BJ (cell line): ENCODE measurements around the gene OR2F1. TPM values are rescaled to one million over a fixed set of nuclear protein-coding genes. Genes with fewer than 3 reads are reported as not detected.

ENCODE experiments used
- CTCF ChIA-PET: fragments of 350-600 bp; formaldehyde crosslinking; extraction: SDS; loops from one replicate; lab custom pipeline; 2021; ENCODE audit warnings: antibody characterized with exemption, inconsistent platforms; lab: Yijun Ruan, JAX
- POLR2A ChIA-PET: fragments of 300-600 bp; sonication (Branson Sonifier 250); formaldehyde crosslinking; extraction: SDS; loops from one replicate; lab custom pipeline; 2021; ENCODE audit warnings: antibody characterized with exemption; lab: Charles Lee
- DNase-seq: peaks from one replicate; pipeline ENCODE4 v3.0.0-alpha.2; 2011; ENCODE audit warnings: low read depth
- H3K27me3 ChIP-seq: 2 replicates; pipeline ENCODE4 v1.6.0; 2011; ENCODE audit warnings: low read length; ENCODE audit not compliant: control insufficient read depth, insufficient read depth
- H3K36me3 ChIP-seq: 2 replicates; pipeline ENCODE4 v1.5.1; 2011; ENCODE audit warnings: low read length; ENCODE audit not compliant: control insufficient read depth, insufficient read depth
- H3K4me3 ChIP-seq: 2 replicates; pipeline ENCODE4 v1.5.1; 2011; ENCODE audit warnings: low read depth, mild to moderate bottlenecking, control low read depth, low read length
- polyA plus RNA-seq: library from polyadenylated mRNA; depleted of rRNA; stranded (reverse); fragments of >200 nt; gene quantifications from 2 replicates; pipeline ENCODE4 v1.2.3, GENCODE V29; 2011
- TF ChIP-seq, protein P1 (sequence below): IDR thresholded peaks from 2 replicates; pipeline ENCODE4 v1.5.1; 2011; ENCODE audit warnings: low read depth, mild to moderate bottlenecking, control low read depth, inconsistent platforms, low read length, moderate library complexity; ENCODE audit not compliant: insufficient read depth

Gene OR2F1
- polyA plus RNA-seq, 1 experiment, result not detected

DNA sequence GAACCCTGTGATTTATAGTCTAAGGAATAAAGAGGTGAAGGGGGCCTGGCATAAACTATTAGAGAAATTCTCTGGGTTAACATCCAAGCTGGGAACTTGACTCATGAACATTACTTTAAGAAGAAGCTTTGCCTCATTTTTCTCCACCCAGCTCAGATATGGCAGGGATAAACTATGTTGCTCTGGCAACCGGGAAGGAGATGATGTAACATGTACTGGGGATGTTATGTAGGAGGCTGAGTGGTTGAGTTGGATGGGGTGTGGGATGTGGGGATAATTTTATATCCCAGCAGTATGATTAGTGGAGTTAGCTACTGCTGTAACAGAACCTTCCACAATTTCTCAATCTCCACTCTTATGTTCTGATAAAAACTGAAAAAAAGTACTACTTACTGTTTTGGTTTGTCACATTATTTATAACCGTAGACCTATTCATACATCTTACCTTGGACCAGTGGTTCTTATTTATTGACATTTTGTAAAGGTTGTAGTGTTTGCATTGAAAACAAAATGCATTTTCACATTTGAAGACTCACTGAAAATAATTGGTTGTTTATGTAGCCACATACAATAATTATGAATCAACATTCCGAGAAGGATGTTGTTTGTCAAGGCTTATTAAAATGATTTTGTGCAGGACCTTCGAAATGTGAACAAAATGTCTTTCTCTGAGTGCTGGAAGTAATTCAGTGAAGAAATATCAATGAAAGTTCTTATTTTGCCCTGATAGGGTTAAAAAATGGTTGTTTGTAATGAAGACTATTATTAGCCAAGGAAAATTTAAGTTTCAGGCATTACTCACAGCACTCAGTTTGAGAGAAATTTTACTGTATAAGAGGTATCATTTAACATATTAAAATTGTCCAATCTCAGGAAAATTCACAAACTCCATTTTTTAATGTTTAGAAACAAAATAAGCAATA lies 18.3 kb upstream of the OR2F1 start:
- no peaks in the 10 kb centered on the region for H3K27me3 ChIP-seq
- no peaks in the 10 kb centered on the region for H3K36me3 ChIP-seq
- TF ChIP-seq, protein P1, sequence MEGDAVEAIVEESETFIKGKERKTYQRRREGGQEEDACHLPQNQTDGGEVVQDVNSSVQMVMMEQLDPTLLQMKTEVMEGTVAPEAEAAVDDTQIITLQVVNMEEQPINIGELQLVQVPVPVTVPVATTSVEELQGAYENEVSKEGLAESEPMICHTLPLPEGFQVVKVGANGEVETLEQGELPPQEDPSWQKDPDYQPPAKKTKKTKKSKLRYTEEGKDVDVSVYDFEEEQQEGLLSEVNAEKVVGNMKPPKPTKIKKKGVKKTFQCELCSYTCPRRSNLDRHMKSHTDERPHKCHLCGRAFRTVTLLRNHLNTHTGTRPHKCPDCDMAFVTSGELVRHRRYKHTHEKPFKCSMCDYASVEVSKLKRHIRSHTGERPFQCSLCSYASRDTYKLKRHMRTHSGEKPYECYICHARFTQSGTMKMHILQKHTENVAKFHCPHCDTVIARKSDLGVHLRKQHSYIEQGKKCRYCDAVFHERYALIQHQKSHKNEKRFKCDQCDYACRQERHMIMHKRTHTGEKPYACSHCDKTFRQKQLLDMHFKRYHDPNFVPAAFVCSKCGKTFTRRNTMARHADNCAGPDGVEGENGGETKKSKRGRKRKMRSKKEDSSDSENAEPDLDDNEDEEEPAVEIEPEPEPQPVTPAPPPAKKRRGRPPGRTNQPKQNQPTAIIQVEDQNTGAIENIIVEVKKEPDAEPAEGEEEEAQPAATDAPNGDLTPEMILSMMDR, result no peak
- CTCF ChIA-PET, result interaction anchor here (0.8 to 1.2 kb wide), 4 partner anchors 35 to 708 kb away, joined by 3 to 5 read pairs (median 4); no protein-coding TSS in a partner anchor
- POLR2A ChIA-PET, result no interaction called here
- peak; percentile 83 for DNase-seq
- no peak overlapping the region for H3K4me3 ChIP-seq

DNA sequence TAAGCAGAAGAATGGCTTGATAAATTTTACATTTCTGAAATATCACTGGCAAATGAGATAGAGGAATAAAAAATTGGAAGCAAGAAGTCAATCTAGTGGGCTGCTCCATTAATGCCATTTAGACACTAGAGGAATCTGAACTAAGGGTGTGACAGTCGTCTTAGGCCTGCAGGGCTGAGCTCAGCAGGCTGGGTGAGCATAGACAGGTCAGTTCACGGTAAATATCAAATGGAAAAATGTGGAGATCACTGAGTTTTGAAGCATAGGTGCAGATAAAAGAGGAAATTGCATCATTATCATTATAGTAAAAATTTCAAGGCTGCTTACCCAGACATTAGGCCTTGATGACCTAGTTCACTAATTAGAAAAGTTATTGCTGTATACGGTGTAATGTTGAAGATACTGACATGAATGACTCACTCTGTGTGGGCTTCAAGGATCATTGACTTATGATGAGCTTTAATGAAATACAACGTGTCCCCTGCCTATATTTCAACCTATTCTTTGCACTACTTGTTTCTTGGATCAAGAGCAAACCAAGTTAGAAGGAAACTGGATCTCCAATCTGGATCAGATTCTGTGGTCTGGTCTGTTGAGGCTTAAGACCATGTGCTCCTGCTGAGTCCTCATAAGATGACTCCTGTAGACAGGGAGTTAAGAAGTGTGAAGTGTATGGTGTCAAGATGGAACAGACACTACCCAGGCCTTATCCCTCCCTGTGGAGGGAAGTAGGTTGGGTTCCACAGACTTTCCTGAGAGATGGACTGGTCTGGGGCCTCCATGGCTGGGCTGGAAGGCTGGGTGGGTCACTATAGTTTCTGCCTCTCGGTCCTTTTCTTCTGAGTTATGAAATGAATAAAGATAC lies 16.0 kb upstream of the OR2F1 start:
- no peaks in the 10 kb centered on the region for H3K27me3 ChIP-seq
- TF ChIP-seq, protein P1, result no peak
- H3K36me3 ChIP-seq, result no peaks in the 10 kb centered on the region
- no peak for DNase-seq
- CTCF ChIA-PET, result interaction anchor here (0.8 kb wide), 1 partner anchor 11 kb away, joined by 3 read pairs; no protein-coding TSS in a partner anchor
- no peak overlapping the region for H3K4me3 ChIP-seq
- POLR2A ChIA-PET, result no interaction called here

DNA sequence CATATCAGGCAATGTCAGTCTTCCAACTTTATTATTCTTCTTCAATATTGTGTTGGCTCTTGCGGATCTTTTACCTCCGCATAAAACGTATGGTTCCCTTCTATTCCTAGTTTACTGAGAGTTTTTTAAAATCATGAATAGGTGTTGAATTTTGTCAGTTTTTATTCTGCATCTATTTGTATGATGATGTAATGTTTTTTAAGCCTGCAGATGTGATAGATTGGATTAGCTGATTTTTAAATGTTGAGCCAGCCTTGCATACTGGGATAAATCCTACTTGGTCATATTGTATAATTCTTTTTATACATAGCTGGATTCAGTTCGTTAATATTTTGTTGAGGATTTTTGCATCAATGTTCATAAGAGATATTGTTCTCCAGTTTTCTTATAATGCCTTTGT lies 9.2 kb upstream of the OR2F1 start:
- H3K27me3 ChIP-seq, result peaks cover 1% of the 10 kb centered on the region; the same call in 1 of the 2 replicates
- H3K4me3 ChIP-seq, result no peak overlapping the region
- DNase-seq, result no peak
- TF ChIP-seq, protein P1, result no peak
- CTCF ChIA-PET, result no interaction called here
- POLR2A ChIA-PET, result no interaction called here
- no peaks in the 10 kb centered on the region for H3K36me3 ChIP-seq

DNA sequence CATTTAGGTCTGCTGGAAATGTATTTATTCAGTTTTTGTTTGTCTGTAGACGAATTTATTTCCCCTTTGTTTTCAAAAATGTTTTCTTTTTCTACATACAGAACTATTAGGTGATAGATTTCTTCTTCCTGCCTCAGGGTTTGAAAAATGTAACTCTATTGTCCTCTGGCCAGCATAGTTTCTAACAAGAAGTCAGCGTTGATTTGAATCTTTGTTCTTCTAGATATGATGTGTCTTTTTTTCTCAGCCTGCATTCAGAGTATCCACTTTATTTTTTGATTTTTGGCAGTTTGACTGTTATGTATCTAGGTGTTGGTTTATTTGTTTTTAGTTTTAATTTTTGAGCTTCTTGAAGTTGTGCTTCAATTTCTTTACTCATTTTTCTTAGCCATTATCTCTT lies 7.5 kb upstream of the OR2F1 start:
- CTCF ChIA-PET, result no interaction called here
- Histone ChIP-seq H3K4me3 (no peak overlapping the region), H3K36me3 (no peaks in the 10 kb centered on the region), H3K27me3 (peaks cover 1% of the 10 kb centered on the region; the same call in 1 of the 2 replicates)
- POLR2A ChIA-PET, result no interaction called here
- DNase-seq, result no peak
- TF ChIP-seq, protein P1, result no peak
